ENCODE results near the gene POLR2E. TPM values are rescaled to one million over a fixed set of nuclear protein-coding genes. Genes with fewer than 3 reads are reported as not detected.
A peak's percentile ranks its signal among the peaks of the same experiment; 100 is the strongest.

POLR2E gene
- total and polyA plus RNA-seq, 9 of the 15 experiments (the other 6 are each of a cell fraction or from before 2014, with no cell fraction given): 3.4 to 413 (median 244) TPM

- TF ChIP-seq CREM (IDR thresholded peaks at IDR 0.05; ENCODE audit: low read depth): peak; percentile 79
- 0 out of 2 replicates have a peak, but pooled peaks have one; percentile 9 for TF ChIP-seq CBFA2T2 (conservative IDR thresholded peaks at IDR 0.05)
- peak; percentile 9; the same call in 1 of the 2 replicates for TF ChIP-seq TCF3 (CRISPR knock-in tag; IDR thresholded peaks at IDR 0.05)
- TF ChIP-seq NKRF (IDR thresholded peaks at IDR 0.05; ENCODE audit: borderline replicate concordance): peak; percentile 67
- TF ChIP-seq STAG1 (CRISPR knock-in tag; IDR thresholded peaks at IDR 0.05; ENCODE audit: borderline replicate concordance): peak; percentile 77
- peak; percentile 59; the same call in 1 of the 2 replicates for TF ChIP-seq POLR2AphosphoS5 (IDR thresholded peaks at IDR 0.05; ENCODE audit: control insufficient read depth, insufficient read depth, low read depth, low read length)
- peak; percentile 9; the same call in 1 of the 2 replicates for TF ChIP-seq CHD2 (IDR thresholded peaks at IDR 0.05; ENCODE audit: low read depth, low read length)
- peak; percentile 42; the same call in 1 of the 2 replicates for TF ChIP-seq ARID2 (IDR thresholded peaks at IDR 0.05)
- TF ChIP-seq FOXK2 (conservative IDR thresholded peaks at IDR 0.05 in 1 of 2, IDR thresholded peaks at IDR 0.05 in 1 of 2; ENCODE audit: low read depth in 2 of 2): peak; percentile 32 to 45; a peak in 1 of 4 replicates
These were observed 18.1 kb upstream of the POLR2E start (continued) for GRCh38 chr19:1113030-1113985.

Measured in K562 (cell line).